Measurements from ENCODE around the gene ATP5ME.
"Not testable (repeated sequence)": the region's sequence is repeated elsewhere in the genome, so short reads cannot be mapped to it uniquely, and the experiment has no call there.

Gene ATP5ME

GRCh38 chr4:704198-704891 is 30.3 kb upstream of the ATP5ME start:
- no peak for DNase-seq (ENCODE audit: low read depth)
- H3K4me3 ChIP-seq (ENCODE audit: low read length): no peak overlapping the region
- TF ChIP-seq CTCF (IDR thresholded peaks at IDR 0.05; ENCODE audit: insufficient read depth, low read depth, low read length, missing control alignments): no peak

- TF ChIP-seq CTCF (IDR thresholded peaks at IDR 0.05; ENCODE audit: insufficient read depth, low read depth, low read length, missing control alignments): no peak
Observed at GRCh38 chr4:703336-704197, 29.5 kb upstream of the ATP5ME start.

DNA sequence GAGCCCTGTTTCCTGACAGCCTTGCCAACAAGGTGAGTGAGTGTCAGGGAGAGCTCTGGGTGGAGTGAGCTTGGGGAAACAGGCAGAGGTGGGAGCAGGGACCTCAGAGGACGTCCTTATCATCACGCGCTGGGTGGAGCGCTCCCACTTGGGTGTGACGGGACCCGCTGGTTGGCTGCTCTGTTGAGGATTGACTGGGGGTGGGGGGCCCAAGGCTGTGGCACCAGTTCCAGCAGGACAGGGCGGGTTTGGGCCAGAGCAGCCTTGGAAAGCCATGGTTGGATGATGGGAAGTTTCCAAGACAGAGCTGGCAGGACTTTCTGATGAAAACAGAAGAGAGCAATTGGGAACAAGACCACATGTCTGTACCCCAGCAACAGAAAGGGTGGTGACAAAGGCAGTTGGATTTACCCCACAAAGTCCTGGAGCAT is 28.6 kb upstream of the ATP5ME start:
- TF ChIP-seq CTCF (IDR thresholded peaks at IDR 0.05; ENCODE audit: insufficient read depth, low read depth, low read length, missing control alignments): no peak
- H3K4me3 ChIP-seq (ENCODE audit: low read length): no peak overlapping the region
- no peak for DNase-seq (ENCODE audit: low read depth)

More at GRCh38 chr4:703336-704197, 29.5 kb upstream of the ATP5ME start:
- no peak overlapping the region for H3K4me3 ChIP-seq (ENCODE audit: low read length)
- DNase-seq (ENCODE audit: low read depth): no peak

DNA sequence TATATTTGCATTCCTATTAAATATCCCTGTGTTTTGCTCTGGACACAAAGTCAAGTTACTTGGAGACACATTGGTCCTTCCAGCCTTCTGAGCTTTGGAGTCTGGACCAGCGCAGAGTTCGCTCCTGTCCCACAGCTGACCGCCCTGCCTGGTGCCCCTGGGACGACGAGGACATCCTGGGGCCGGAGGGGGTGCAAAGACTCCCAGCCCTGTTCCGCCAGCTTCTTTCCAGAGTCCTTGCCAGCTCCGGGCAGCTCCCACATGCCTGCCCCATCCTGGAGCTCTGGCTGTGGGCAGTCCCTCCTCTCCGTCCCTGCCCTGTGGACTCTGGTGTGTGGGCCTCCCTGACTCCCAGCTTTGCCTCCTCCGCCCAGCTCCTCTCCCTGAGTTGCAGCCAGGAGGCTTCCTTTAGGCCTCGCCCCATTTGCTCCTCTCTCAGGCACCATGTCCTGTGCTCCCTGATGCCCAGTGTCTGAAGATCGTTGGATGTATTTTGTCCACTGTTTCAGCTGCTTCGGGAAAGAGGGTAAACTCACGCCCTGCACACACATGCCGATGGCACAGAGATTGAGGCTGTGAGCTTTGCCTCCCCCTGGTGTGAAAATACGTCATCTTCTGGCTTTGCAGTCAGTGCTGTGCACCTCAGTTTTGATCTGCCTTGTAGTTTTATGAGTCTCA is 26.6 kb upstream of the ATP5ME start:
- H3K4me3 ChIP-seq (ENCODE audit: low read length): no peak overlapping the region
- TF ChIP-seq CTCF (IDR thresholded peaks at IDR 0.05; ENCODE audit: insufficient read depth, low read depth, low read length, missing control alignments): peak; percentile 6
- DNase-seq (ENCODE audit: low read depth): no peak

GRCh38 chr4:699816-700580 is 25.9 kb upstream of the ATP5ME start:
- DNase-seq (ENCODE audit: low read depth): no peak
- no peak for TF ChIP-seq CTCF (IDR thresholded peaks at IDR 0.05; ENCODE audit: insufficient read depth, low read depth, low read length, missing control alignments)
- H3K4me3 ChIP-seq (ENCODE audit: low read length): no peak overlapping the region

- DNase-seq (ENCODE audit: low read depth); H3K4me3 ChIP-seq (ENCODE audit: low read length): not testable (repeated sequence)
Observed at GRCh38 chr4:694341-694940, 20.4 kb upstream of the ATP5ME start.

All from epithelial cell of esophagus (primary cell).